ENCODE results near the gene KRT77.
"Not testable (repeated sequence)": the region's sequence is repeated elsewhere in the genome, so short reads cannot be mapped to it uniquely, and the experiment has no call there.

The KRT77 gene

DNA sequence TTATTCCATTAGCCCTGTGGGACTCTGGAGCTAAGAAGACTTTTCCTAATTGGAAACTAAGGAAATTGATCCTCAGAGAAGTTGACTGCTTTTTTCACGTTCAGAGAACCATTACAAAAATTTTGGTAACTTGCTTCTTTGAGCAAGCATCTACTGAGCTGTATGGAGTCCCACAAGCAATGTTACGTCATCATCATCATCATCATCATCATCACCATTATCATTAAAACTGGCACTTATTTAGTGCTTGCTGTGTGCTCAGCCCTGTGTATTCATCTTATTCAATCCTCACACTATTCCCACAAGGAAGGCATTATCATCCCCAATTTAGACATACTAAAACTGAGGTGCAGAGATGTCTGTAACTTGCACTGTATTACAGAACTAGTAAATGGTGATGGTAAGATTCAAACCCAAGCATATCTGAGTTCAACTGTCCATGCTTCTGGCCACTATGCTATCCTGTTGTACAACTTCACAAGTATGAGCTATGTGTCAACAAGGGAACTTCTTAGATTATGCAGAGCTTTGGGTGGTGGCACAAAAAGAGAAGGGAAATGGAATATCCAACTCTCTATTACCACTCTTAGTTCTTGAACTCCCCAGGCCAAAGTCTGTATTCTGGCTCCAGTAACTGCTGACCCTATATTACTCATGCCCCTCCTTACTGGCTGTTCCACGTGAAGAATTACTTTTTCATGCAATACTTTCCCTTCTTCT, 29.5 kb downstream of the KRT77 start:
- TF ChIP-seq, protein P1, sequence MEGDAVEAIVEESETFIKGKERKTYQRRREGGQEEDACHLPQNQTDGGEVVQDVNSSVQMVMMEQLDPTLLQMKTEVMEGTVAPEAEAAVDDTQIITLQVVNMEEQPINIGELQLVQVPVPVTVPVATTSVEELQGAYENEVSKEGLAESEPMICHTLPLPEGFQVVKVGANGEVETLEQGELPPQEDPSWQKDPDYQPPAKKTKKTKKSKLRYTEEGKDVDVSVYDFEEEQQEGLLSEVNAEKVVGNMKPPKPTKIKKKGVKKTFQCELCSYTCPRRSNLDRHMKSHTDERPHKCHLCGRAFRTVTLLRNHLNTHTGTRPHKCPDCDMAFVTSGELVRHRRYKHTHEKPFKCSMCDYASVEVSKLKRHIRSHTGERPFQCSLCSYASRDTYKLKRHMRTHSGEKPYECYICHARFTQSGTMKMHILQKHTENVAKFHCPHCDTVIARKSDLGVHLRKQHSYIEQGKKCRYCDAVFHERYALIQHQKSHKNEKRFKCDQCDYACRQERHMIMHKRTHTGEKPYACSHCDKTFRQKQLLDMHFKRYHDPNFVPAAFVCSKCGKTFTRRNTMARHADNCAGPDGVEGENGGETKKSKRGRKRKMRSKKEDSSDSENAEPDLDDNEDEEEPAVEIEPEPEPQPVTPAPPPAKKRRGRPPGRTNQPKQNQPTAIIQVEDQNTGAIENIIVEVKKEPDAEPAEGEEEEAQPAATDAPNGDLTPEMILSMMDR (IDR thresholded peaks at IDR 0.05; ENCODE audit: borderline replicate concordance, insufficient read depth, low read depth, low read length), result no peak
- H3K4me3 ChIP-seq (ENCODE audit: low read depth, low read length), result no peak overlapping the region

DNA sequence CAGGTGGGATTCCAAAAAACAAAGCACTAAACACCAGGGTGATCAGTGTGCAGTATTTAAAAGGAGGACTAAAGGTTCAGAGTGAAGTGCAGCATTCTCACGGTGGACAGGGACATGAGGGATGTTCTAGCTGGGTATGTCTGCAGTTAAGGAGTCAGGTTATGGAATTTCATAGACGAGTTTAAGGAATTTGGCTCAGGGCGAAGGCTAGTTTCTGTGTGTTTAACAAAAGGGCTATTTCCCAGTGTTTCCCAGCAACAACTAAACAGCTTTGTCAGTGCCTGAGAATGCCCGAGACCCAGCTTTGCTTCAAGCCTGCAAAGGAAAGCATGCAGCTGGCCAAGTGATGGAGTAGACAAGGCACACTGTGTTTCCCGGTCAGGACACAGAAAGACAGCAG, 30.1 kb downstream of the KRT77 start:
- TF ChIP-seq, protein P1 (IDR thresholded peaks at IDR 0.05; ENCODE audit: borderline replicate concordance, insufficient read depth, low read depth, low read length), result no peak
- no peak overlapping the region for H3K4me3 ChIP-seq (ENCODE audit: low read depth, low read length)

DNA sequence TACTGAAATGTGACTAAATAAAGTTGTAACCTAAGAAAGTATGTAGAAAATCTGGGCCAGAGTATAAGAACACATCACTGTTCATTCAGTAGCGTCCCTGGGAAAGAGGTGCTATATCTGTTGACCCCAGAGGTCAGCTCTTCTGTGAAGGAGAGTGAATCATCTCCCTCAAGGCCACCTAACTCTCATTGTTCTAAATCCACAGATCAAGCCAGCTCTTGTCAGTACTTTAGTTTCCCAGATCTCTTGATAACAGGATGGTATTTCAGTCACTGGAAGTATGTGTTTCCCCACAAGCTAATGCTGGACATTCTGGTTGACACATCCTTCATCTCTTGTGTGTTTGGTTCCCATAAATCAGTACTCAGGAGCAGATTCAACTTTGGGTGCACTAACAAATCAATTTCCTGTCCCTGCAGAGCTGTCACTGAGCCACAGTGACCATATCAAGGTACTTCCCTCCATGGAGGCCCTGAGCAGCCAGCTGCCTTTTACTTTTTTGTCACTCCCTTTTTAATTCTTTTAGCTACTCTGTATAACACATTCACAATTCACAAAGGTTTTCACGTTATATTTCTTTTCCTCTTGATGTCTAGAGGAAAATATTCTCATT, 30.9 kb downstream of the KRT77 start:
- no peak overlapping the region for H3K4me3 ChIP-seq (ENCODE audit: low read depth, low read length)
- TF ChIP-seq, protein P1 (IDR thresholded peaks at IDR 0.05; ENCODE audit: borderline replicate concordance, insufficient read depth, low read depth, low read length), result no peak

DNA sequence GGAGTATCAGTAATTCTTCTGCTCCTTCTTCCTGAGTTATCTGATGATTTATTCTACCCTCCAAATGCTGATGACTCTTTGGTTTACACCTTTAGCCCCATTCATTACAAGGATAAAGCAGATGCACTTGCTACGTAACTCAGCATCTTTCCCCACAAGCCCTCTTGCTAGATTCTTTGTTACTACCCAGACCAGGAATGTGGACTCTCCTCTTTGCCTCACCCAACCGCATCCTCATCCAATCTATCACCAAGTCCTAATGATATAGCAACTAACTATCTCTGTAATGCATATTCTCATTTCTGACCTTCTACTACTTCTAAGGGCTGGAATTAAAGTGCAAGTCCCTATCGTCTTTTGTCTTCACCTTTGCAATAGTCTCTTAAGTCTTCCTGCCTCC, 32.4 kb downstream of the KRT77 start:
- TF ChIP-seq, protein P1 (IDR thresholded peaks at IDR 0.05; ENCODE audit: borderline replicate concordance, insufficient read depth, low read depth, low read length), result no peak
- H3K4me3 ChIP-seq (ENCODE audit: low read depth, low read length), result no peak overlapping the region

DNA sequence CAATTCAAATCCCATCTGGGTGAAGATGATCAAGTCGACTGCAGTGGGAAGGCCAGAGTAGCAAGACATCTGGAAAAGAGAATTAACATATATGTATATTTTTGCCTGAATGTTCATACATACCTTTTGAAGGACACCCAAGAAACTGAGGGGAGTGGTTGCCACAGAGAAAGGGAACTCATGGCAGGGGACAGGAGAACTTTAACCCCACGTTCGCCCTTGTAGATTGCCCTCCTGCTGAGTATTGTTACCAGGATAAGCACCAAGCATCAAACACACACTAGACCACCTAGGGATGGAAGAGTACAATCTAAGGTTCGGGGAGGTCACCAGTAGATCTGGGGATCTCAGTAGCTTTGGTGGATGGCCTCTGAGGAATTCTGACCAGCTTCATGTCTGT, 32.8 kb downstream of the KRT77 start:
- no peak overlapping the region for H3K4me3 ChIP-seq (ENCODE audit: low read depth, low read length)

DNA sequence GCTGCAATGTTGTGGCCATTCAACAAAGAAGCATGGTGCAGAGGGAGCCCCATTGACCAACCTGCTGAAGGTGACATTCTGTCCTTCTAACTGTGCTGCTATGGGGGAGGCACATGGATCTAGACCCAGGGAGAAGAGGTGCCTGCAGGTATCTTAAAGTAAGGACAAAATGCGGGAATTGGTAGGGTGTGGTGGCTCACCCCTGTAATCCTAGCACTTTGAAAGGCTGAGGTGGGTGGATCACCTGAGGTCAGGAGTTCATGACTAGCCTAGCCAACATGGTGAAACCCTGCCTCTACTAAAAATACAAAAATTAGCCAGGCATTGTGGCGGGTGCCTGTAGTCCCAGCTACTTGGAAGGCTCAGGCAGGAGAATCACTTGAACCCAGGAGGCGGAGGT, 33.4 kb downstream of the KRT77 start:
- not testable (repeated sequence) for H3K4me3 ChIP-seq (ENCODE audit: low read depth, low read length)

More for the DNA sequence above, 32.8 kb downstream of the KRT77 start:
- TF ChIP-seq, protein P1 (IDR thresholded peaks at IDR 0.05; ENCODE audit: borderline replicate concordance, insufficient read depth, low read depth, low read length), result no peak

DNA sequence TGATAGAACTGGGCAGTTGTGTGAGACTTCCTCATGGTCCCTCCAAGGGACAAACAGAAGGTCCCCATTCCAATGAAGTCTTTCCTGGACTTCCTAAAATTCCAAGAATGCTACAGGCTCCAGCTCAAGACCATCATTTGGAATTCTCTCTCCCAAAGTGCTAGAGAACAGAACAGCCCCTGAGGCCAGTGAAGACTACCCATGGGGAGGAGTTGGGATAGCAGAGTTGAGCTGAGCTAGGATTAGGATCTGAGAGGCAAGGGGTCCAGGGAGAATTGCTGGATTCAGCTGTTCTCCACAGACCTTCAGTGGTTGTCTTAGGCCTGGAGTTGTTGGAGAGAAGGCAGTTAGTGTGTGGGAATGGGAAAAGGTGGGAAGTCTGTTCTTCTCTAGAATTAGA, 33.9 kb downstream of the KRT77 start:
- no peak overlapping the region for H3K4me3 ChIP-seq (ENCODE audit: low read depth, low read length)
- TF ChIP-seq, protein P1 (IDR thresholded peaks at IDR 0.05; ENCODE audit: borderline replicate concordance, insufficient read depth, low read depth, low read length), result no peak
